Gastrocnemius medialis (tissue), 4 donors: ENCODE results near the gene NKX3-2. TPM values are rescaled to one million over a fixed set of nuclear protein-coding genes. Genes with fewer than 3 reads are reported as not detected.

Source experiments
- ATAC-seq, 2 donors: fragments of 150-250 bp; one replicate each; pipeline ENCODE4 v1.9.1; 2016
- DNase-seq, 2 donors: peaks; one replicate each; pipeline ENCODE4 v3.0.0-alpha.2; 2019
- H3K27ac ChIP-seq, 4 donors: fragments of 200-600 bp; sonication (generic); 1 replicate in 1 of 4; 2 replicates in 3 of 4; pipeline ENCODE4 v1.5.1; 2016 to 2018; ENCODE audit warnings: mild to moderate bottlenecking in 2 of 4, moderate library complexity in 1 of 4
- H3K27me3 ChIP-seq, 3 donors: fragments of 200-600 bp; sonication (generic) in 2 of 3; 1 replicate in 1 of 3; 2 replicates in 2 of 3; pipeline versions ENCODE4 v1.5.1 to v1.6.0; 2016 to 2019; ENCODE audit warnings: mild to moderate bottlenecking in 1 of 3, moderate library complexity in 1 of 3
- H3K36me3 ChIP-seq, 2 donors: fragments of 200-600 bp; sonication (generic) in 1 of 2; one replicate each; pipeline ENCODE4 v1.5.1; 2017 to 2018
- H3K4me1 ChIP-seq, 2 donors: fragments of 200-600 bp; sonication (generic) in 1 of 2; one replicate each; pipeline ENCODE4 v1.5.1; 2016 to 2017; ENCODE audit warnings: mild to moderate bottlenecking in 2 of 2
- H3K4me3 ChIP-seq, 4 donors: fragments of 200-600 bp; sonication (generic) in 3 of 4; 1 replicate in 1 of 4; 2 replicates in 3 of 4; pipeline ENCODE4 v1.5.1; 2016 to 2019; ENCODE audit warnings: mild to moderate bottlenecking in 2 of 4
- H3K9me3 ChIP-seq, 3 donors: fragments of 200-600 bp; sonication (generic) in 2 of 3; 1 replicate in 1 of 3; 2 replicates in 2 of 3; pipeline ENCODE4 v1.5.1; 2016 to 2019
- POLR2A ChIP-seq, 2 donors: fragments of 450-650 bp; IDR thresholded peaks; one replicate each; pipeline ENCODE4 v1.6.1; 2017; ENCODE audit warnings: antibody characterized with exemption in 2 of 2, mild to moderate bottlenecking in 2 of 2, moderate library complexity in 2 of 2
- in situ Hi-C, 4 donors: fragments of 200-750 bp; cut with MboI; loops; one replicate each; pipeline versions ENCODE4 v1.15.0 to v1.8.0; 2017; ENCODE audit warnings: low sequenced_read_pairs in 4 of 4
- intact Hi-C: fragments of 100-400 bp; cut with DNase I; formaldehyde crosslinking; loops from one replicate; pipeline ENCODE4 v1.15.1; 2023; ENCODE audit warnings: low total_unique reads
- total RNA-seq, 4 donors: library from RNA; depleted of rRNA; stranded (reverse); fragments of >200 nt; gene quantifications; one replicate each; pipeline versions ENCODE4 v1.1.0 to v1.2.3, GENCODE V29; 2016
- TF ChIP-seq, protein P1 (sequence below), 5 experiments: fragments of 450-650 bp in 3 of 5; fragments of 200-600 bp in 2 of 5; sonication (generic) in 2 of 5; IDR thresholded peaks in 4 of 5; conservative IDR thresholded peaks in 1 of 5; 1 replicate in 4 of 5; 2 replicates in 1 of 5; pipeline ENCODE4 v1.5.1; 2016 to 2019; ENCODE audit warnings: antibody characterized with exemption in 5 of 5, mild to moderate bottlenecking in 3 of 5, moderate library complexity in 3 of 5

The NKX3-2 gene
- total RNA-seq, 4 donors from 2014 or later: not detected

DNA sequence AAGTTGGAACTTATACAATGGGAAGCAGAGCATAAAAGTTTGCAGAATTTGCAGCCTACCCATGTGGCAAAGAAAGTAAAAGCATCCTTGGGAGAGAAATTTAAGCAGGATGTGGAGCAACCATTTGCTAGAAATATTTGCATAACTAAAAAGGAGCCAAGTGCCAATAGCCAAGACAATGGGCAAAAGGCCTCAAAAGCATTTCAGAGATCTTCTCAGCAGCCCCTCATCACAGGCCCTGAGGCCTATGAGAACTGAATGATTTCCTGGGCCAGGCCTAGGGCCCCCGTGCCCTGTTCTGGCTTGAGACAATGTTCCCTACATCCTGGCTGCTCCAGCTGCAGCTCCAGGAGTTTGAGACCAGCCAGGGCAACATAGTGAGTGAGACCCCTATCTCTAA is 34.9 kb downstream of the NKX3-2 start:
- in situ Hi-C loops: no loop called here

DNA sequence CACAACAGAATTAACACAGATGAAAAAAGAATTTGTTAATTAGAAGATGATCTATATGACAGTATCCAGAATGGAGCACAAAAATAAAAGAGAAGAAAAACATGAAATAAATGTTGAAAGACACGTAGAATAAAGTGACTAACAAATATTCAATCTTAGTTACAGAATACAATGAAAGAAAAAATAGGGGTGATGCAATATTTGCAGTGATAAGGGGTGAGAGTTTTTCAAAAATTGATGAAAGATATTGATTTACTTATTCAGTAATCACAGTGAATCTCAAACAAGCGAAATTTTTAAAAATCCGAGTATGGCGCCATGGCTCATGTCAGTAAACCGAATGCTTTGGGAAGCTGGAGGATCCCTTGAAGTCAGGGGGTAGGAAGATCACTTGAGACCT is 39.9 kb downstream of the NKX3-2 start:
- Histone ChIP-seq H3K4me1 (no peaks in the 10 kb centered on the region), H3K27me3 (peaks cover 0 to 7% (median 6%) of the 10 kb centered on the region in 3 donors), H3K9me3 (no peaks in the 10 kb centered on the region), H3K36me3 (no peaks in the 10 kb centered on the region), H3K27ac (no peak overlapping the region), H3K4me3 (no peak overlapping the region)
- DNase-seq (no peak), ATAC-seq (no peak)
- in situ Hi-C loops: no loop called here
- TF ChIP-seq POLR2A (IDR thresholded peaks at IDR 0.05): no peak
- TF ChIP-seq, protein P1, sequence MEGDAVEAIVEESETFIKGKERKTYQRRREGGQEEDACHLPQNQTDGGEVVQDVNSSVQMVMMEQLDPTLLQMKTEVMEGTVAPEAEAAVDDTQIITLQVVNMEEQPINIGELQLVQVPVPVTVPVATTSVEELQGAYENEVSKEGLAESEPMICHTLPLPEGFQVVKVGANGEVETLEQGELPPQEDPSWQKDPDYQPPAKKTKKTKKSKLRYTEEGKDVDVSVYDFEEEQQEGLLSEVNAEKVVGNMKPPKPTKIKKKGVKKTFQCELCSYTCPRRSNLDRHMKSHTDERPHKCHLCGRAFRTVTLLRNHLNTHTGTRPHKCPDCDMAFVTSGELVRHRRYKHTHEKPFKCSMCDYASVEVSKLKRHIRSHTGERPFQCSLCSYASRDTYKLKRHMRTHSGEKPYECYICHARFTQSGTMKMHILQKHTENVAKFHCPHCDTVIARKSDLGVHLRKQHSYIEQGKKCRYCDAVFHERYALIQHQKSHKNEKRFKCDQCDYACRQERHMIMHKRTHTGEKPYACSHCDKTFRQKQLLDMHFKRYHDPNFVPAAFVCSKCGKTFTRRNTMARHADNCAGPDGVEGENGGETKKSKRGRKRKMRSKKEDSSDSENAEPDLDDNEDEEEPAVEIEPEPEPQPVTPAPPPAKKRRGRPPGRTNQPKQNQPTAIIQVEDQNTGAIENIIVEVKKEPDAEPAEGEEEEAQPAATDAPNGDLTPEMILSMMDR (IDR thresholded peaks at IDR 0.05 in 4 of 5, conservative IDR thresholded peaks at IDR 0.05 in 1 of 5): no peak
- intact Hi-C loops: no loop called here

More for the DNA sequence above, 34.9 kb downstream of the NKX3-2 start:
- H3K27ac ChIP-seq: no peak overlapping the region
- peaks cover 0 to 3% (median 0%) of the 10 kb centered on the region in 3 donors for H3K27me3 ChIP-seq
- DNase-seq (no peak), ATAC-seq (no peak)
- H3K4me1 ChIP-seq: no peaks in the 10 kb centered on the region
- H3K9me3 ChIP-seq: no peaks in the 10 kb centered on the region
- intact Hi-C loops: no loop called here
- no peak for TF ChIP-seq POLR2A (IDR thresholded peaks at IDR 0.05)
- TF ChIP-seq, protein P1 (IDR thresholded peaks at IDR 0.05 in 4 of 5, conservative IDR thresholded peaks at IDR 0.05 in 1 of 5): no peak
- no peak overlapping the region for H3K4me3 ChIP-seq
- H3K36me3 ChIP-seq: no peaks in the 10 kb centered on the region

GRCh38 chr4:13498469-13498868 is 45.8 kb downstream of the NKX3-2 start:
- H3K9me3 ChIP-seq: no peaks in the 10 kb centered on the region
- no peak for ATAC-seq
- TF ChIP-seq, protein P1 (IDR thresholded peaks at IDR 0.05 in 4 of 5, conservative IDR thresholded peaks at IDR 0.05 in 1 of 5): no peak
- in situ Hi-C loops (no loop called here), intact Hi-C loops (no loop called here)
- no peak overlapping the region for H3K27ac ChIP-seq
- no peaks in the 10 kb centered on the region for H3K4me1 ChIP-seq
- no peak overlapping the region for H3K4me3 ChIP-seq
- no peak for DNase-seq
- H3K36me3 ChIP-seq: no peaks in the 10 kb centered on the region
- H3K27me3 ChIP-seq: peaks cover 6 to 12% (median 8%) of the 10 kb centered on the region in 3 donors

DNA sequence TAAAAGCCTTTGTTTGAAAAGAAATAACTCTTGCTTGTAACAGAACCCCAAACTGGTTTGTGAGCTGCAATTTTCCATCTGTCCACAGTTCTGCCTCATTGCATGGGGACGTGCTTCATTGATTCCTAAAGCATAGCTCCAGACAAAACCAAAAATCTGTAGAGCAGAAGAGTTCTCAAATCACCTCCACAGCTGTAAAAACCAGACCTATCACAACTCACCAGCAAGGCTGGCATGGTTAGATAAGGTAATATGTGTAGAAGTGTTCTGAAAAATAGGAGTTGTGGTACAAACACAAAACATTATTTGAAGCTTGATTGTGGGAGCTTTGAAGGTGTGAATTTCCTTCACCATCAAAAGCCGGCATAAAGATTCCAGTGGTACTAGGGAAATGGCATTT is 47.7 kb downstream of the NKX3-2 start:
- Histone ChIP-seq H3K4me1 (no peaks in the 10 kb centered on the region), H3K27ac (no peak overlapping the region), H3K27me3 (peaks cover 6 to 12% (median 8%) of the 10 kb centered on the region in 3 donors), H3K4me3 (no peak overlapping the region), H3K9me3 (no peaks in the 10 kb centered on the region), H3K36me3 (no peaks in the 10 kb centered on the region)
- intact Hi-C loops (no loop called here), in situ Hi-C loops (no loop called here)
- TF ChIP-seq, protein P1 (IDR thresholded peaks at IDR 0.05 in 4 of 5, conservative IDR thresholded peaks at IDR 0.05 in 1 of 5): no peak
- no peak for TF ChIP-seq POLR2A (IDR thresholded peaks at IDR 0.05)
- no peak for DNase-seq
- no peak for ATAC-seq

- TF ChIP-seq POLR2A (IDR thresholded peaks at IDR 0.05): no peak
- TF ChIP-seq, protein P1 (IDR thresholded peaks at IDR 0.05 in 4 of 5, conservative IDR thresholded peaks at IDR 0.05 in 1 of 5): no peak
- intact Hi-C loops: no loop called here
- Histone ChIP-seq H3K4me1 (no peaks in the 10 kb centered on the region), H3K9me3 (no peaks in the 10 kb centered on the region), H3K27ac (no peak overlapping the region), H3K36me3 (no peaks in the 10 kb centered on the region), H3K4me3 (no peak overlapping the region), H3K27me3 (peaks cover 4 to 12% (median 6%) of the 10 kb centered on the region in 3 donors)
- in situ Hi-C loops: no loop called here
- ATAC-seq (no peak), DNase-seq (no peak)
Measured at GRCh38 chr4:13495753-13496152, 48.6 kb downstream of the NKX3-2 start.
